Epithelial cell of esophagus (primary cell): Measurements from ENCODE around the gene HNRNPA2B1.

Experiments used
- DNase-seq: peaks from one replicate; pipeline ENCODE4 v3.0.0; 2010; ENCODE audit warnings: low read depth
- H3K4me3 ChIP-seq: 2 replicates; pipeline ENCODE4 v1.5.1; 2011; ENCODE audit warnings: mild to moderate bottlenecking, low read length, control low read depth
- CTCF ChIP-seq: IDR thresholded peaks from 2 replicates; pipeline ENCODE4 v1.5.1; 2011; ENCODE audit warnings: low read depth, mild to moderate bottlenecking, low read length, control low read depth, inconsistent platforms; ENCODE audit not compliant: insufficient read depth; ENCODE audit errors: missing control alignments

HNRNPA2B1 gene

GRCh38 chr7:26227987-26228386 lies 27.4 kb upstream of the HNRNPA2B1 start:
- TF ChIP-seq CTCF: no peak
- H3K4me3 ChIP-seq: no peak overlapping the region
- DNase-seq: no peak

- no peak for TF ChIP-seq CTCF
- H3K4me3 ChIP-seq: no peak overlapping the region
- no peak for DNase-seq
These were observed 23.8 kb upstream of the HNRNPA2B1 start for GRCh38 chr7:26224359-26224758.

- TF ChIP-seq CTCF: no peak
- no peak overlapping the region for H3K4me3 ChIP-seq
- DNase-seq: no peak
These were observed 15.5 kb upstream of the HNRNPA2B1 start for GRCh38 chr7:26216049-26216448.

- DNase-seq: no peak
- TF ChIP-seq CTCF: no peak
- H3K4me3 ChIP-seq: no peak overlapping the region
These were observed 13.4 kb upstream of the HNRNPA2B1 start for GRCh38 chr7:26213807-26214515.

GRCh38 chr7:26212921-26213718 lies 12.6 kb upstream of the HNRNPA2B1 start:
- no peak for DNase-seq
- TF ChIP-seq CTCF: no peak
- no peak overlapping the region for H3K4me3 ChIP-seq

- TF ChIP-seq CTCF: no peak
- H3K4me3 ChIP-seq: no peak overlapping the region
- no peak for DNase-seq
These were observed 7.5 kb upstream of the HNRNPA2B1 start for GRCh38 chr7:26208040-26208439.
